Measurements from ENCODE around the gene ZNF609. TPM values are rescaled to one million over a fixed set of nuclear protein-coding genes. Genes with fewer than 3 reads are reported as not detected.
A peak's percentile ranks its signal among the peaks of the same experiment; 100 is the strongest.

ZNF609 gene
- total and polyA plus RNA-seq, 10 of the 15 experiments (the other 5 are each of a cell fraction or from before 2014, with no cell fraction given) = 5.1 to 35.3 (median 13.6) TPM

DNA sequence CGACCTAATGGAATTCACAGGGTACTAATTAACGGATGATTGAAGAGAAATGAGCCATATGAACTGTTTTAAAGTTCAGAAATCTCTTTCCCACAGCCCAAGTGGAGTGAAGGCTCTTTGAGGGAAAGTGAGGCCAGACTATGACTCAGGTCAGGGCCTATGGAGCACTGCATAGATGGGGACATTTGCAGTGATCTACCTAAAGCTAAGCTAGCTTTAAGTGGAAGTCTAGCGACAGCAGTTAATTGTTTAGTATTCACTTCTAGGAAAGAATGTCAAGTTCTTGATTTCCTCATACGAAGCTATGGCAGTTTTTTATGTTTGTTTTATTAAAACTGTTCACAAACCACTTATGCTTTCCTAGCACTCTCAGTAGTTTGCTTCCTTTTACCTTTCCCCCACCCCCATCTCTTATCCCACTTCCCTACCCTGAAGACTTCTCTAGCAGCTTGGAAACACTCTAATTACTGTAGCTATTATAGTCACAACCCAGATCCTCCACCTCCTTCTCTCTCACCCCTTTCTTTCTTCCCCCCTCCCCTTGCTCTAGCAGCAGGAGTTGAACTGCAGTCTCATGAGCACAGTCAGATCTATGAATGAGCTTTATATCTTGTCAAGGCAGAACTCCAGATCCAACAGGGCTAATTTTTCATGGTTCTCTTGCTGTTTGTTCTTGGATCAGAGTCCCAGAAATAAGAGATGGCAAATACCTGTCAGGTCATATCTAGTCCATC, 6.2 kb downstream of the ZNF609 start:
- H4K20me1 ChIP-seq (ENCODE audit: control insufficient read depth, insufficient read depth) = no peaks in the 10 kb centered on the region
- H3K9ac ChIP-seq (ENCODE audit: control insufficient read depth, insufficient read depth, low read length) = no peak overlapping the region
- no peaks in the 10 kb centered on the region for H3K9me3 ChIP-seq (replicated peaks; ENCODE audit: control insufficient read depth, insufficient read depth, low read length)
- H3K27ac ChIP-seq (ENCODE audit: control insufficient read depth, insufficient read depth) = peak overlapping the region; percentile 33; the same call in 1 of the 2 replicates
- peaks cover 87% of the 10 kb centered on the region for H3K79me2 ChIP-seq (ENCODE audit: control insufficient read depth, insufficient read depth, low read length)
- CTCF ChIA-PET = interaction anchor here (0.6 to 2.0 kb wide), 6 partner anchors 11 to 166 kb away, joined by 3 to 8 read pairs (median 3); no protein-coding TSS in a partner anchor
- ATAC-seq (peak; percentile 17; the same call in 1 of the 3 replicates), DNase-seq (ENCODE audit: low read depth, low spot score) (no peak), FAIRE-seq (no peak)
- H3K4me3 ChIP-seq = no peak overlapping the region
- 95% methylated on average over 4 of the region's 4 CpGs for WGBS (ENCODE audit: insufficient coverage, insufficient replicate concordance, low lambda C conversion rate, missing lambda C conversion rate)
- intact Hi-C loops (cut with micrococcal nuclease; ENCODE audit: unreplicated experiment) = no loop called here
- RAD21 ChIA-PET (ENCODE audit: unreplicated experiment) = interaction anchor here (0.6 to 2.2 kb wide), 13 partner anchors 11 to 187 kb away, joined by 3 to 7 read pairs (median 4); no protein-coding TSS in a partner anchor
- H3K4me1 ChIP-seq (ENCODE audit: control insufficient read depth, insufficient read depth, low read length) = peaks cover 37% of the 10 kb centered on the region
- H3K4me2 ChIP-seq (ENCODE audit: control insufficient read depth, insufficient read depth) = peak overlapping the region; percentile 15; the same call in 1 of the 2 replicates
- TF ChIP-seq CEBPB (IDR thresholded peaks at IDR 0.05; ENCODE audit: borderline replicate concordance in 1 of 2, low read depth in 2 of 2, low read length in 2 of 2) = no peak
- TF ChIP-seq GATAD2B (conservative IDR thresholded peaks at IDR 0.05; ENCODE audit: low read depth) = no peak
- no peak for TF ChIP-seq NFYA (IDR thresholded peaks at IDR 0.05; ENCODE audit: borderline replicate concordance, low read depth, low read length)
- peak; percentile 25; the same call in 1 of the 2 replicates for TF ChIP-seq SPI1 (IDR thresholded peaks at IDR 0.05; ENCODE audit: borderline replicate concordance, insufficient read depth, low read depth, low read length)
- 0 out of 2 replicates have a peak, but pooled peaks have one; percentile 15 for TF ChIP-seq NBN (IDR thresholded peaks at IDR 0.05)
- no peak for TF ChIP-seq HDAC6 (IDR thresholded peaks at IDR 0.05; ENCODE audit: unreplicated experiment)
- no peak for TF ChIP-seq ZNF217 (IDR thresholded peaks at IDR 0.05)
- TF ChIP-seq NR2C1 (IDR thresholded peaks at IDR 0.05) = no peak
- TF ChIP-seq PML (IDR thresholded peaks at IDR 0.05; ENCODE audit: low read length) = no peak
- POLR2A ChIA-PET = interaction anchor here (0.9 to 1.5 kb wide), 7 partner anchors 11 to 178 kb away, joined by 3 to 6 read pairs (median 4); no protein-coding TSS in a partner anchor
- no peak overlapping the region for H2AFZ ChIP-seq (ENCODE audit: control insufficient read depth, low read depth, low read length)
- H3K36me3 ChIP-seq (ENCODE audit: control insufficient read depth in 2 of 2, insufficient read depth in 2 of 2, low read length in 1 of 2) = peaks cover 0 to 16% of the 10 kb centered on the region in 2 experiments; a peak in 2 of 4 replicates
- no peaks in the 10 kb centered on the region for H3K27me3 ChIP-seq (replicated peaks in 1 of 2; ENCODE audit: control insufficient read depth in 2 of 2, insufficient read depth in 2 of 2, low read length in 1 of 2)
- SMC1A ChIA-PET (ENCODE audit: uncharacterized antibody, unreplicated experiment) = interaction anchor here (0.7 to 4.8 kb wide), 17 partner anchors 9 to 187 kb away, joined by 3 to 32 read pairs (median 4); no protein-coding TSS in a partner anchor
- BruUV-seq (replicated peaks) = TSS peak; percentile 17
- in situ Hi-C loops (cut with MboI) = no loop called here
